ENCODE data around the gene ATP1A2.

ATP1A2 gene

DNA sequence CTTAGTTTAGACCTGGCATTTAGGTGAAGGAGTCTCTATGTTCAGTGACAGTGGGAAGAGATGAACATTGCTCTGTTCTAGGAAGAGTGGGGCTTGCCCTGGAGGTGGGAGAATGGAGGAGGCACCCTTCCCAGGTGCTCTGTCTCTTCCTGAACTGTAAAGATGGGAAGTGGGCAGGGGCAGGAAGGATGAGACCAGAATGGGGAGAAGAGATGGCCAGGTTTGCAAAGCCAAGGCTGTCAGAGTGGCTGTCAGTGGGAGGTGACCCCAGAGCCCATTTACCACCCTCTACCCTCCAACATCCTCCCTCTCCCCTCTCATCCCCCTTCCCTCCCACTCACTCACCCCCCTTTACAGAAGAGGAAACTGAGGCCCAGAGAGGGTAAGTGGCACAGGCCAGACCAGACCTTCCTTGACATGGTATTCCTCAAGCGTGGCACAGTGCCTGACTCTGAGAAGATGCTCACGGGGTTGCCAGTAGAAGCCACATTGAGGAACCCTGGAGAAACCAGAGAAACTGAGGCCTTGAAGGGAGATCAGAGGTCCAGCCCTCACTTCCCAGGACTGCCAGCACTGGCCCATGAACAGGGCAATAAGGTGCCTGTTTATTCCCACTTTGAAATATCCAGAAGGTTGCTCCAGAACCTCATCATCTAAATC, 15.7 kb upstream of the ATP1A2 start:
- Histone ChIP-seq H4K20me1 (ENCODE audit: insufficient read depth, low read length) (no peaks in the 10 kb centered on the region), H3K79me2 (ENCODE audit: insufficient read depth, low read length) (no peaks in the 10 kb centered on the region), H3K27me3 (ENCODE audit: insufficient read depth, low read length) (no peaks in the 10 kb centered on the region), H3K9me2 (ENCODE audit: low read depth, low read length) (no peaks in the 10 kb centered on the region), H3K36me3 (ENCODE audit: insufficient read depth, low read length) (no peaks in the 10 kb centered on the region), H3K9me3 (ENCODE audit: low read length) (no peaks in the 10 kb centered on the region), H3F3A (ENCODE audit: insufficient read depth, low read length) (no peaks in the 10 kb centered on the region), H3K9ac (ENCODE audit: low read length) (no peak overlapping the region; the same call in 1 of the 2 replicates), H3K4me2 (ENCODE audit: low read length) (no peak overlapping the region), H2AFZ (ENCODE audit: low read length) (no peak overlapping the region), H3K4me1 (ENCODE audit: insufficient read depth, low read length, severe bottlenecking) (peaks cover 32% of the 10 kb centered on the region), H3K27ac (ENCODE audit: low read depth, low read length, poor library complexity, severe bottlenecking) (no peak overlapping the region), H3K4me3 (ENCODE audit: low read depth, low read length, poor library complexity, severe bottlenecking) (no peak overlapping the region)
- TF ChIP-seq EZH2 (IDR thresholded peaks at IDR 0.05; ENCODE audit: borderline replicate concordance, low read length) (no peak), CTCF (IDR thresholded peaks at IDR 0.05; ENCODE audit: low read length) (no peak)

DNA sequence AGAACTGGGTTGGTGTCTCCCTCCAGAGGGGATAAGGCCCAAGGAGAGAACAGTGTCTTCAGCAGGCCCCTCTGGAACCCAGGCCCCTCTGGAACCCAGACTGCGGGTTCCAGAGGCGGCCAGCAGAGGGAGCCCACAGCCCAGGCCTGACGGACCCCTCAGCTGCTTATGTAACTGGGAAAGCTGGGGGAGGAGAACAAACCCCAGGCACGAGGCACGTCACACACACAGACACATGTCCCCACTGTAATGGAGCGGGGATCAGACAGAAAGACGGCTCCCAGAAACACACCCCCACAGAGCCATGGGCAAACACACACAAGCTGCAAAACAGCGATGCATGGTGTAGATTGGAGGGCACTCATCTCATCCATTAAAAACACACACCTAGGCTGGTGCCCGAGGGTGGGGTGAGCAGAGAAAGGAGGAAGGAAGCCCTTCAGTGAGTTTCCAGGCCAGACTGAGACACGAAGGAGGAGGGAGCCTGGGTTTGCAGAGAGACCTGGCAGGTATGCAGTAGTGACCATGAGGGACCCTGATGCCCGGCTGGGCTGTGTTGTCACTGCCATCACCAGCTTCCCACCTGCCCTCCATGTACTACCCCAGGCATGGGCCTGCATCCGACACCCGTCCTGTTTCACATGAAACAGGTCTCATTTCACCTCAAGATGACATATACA, 14.4 kb upstream of the ATP1A2 start:
- Histone ChIP-seq H3K9me2 (ENCODE audit: low read depth, low read length) (no peaks in the 10 kb centered on the region), H3K4me3 (ENCODE audit: low read depth, low read length, poor library complexity, severe bottlenecking) (peak overlapping the region; percentile 9), H3K27ac (ENCODE audit: low read depth, low read length, poor library complexity, severe bottlenecking) (no peak overlapping the region), H2AFZ (ENCODE audit: low read length) (peak overlapping the region; percentile 47), H4K20me1 (ENCODE audit: insufficient read depth, low read length) (no peaks in the 10 kb centered on the region), H3K36me3 (ENCODE audit: insufficient read depth, low read length) (no peaks in the 10 kb centered on the region), H3K4me2 (ENCODE audit: low read length) (peak overlapping the region; percentile 42), H3K9ac (ENCODE audit: low read length) (peak overlapping the region; percentile 8; the same call in 1 of the 2 replicates), H3K4me1 (ENCODE audit: insufficient read depth, low read length, severe bottlenecking) (peaks cover 32% of the 10 kb centered on the region), H3F3A (ENCODE audit: insufficient read depth, low read length) (no peaks in the 10 kb centered on the region), H3K27me3 (ENCODE audit: insufficient read depth, low read length) (no peaks in the 10 kb centered on the region), H3K79me2 (ENCODE audit: insufficient read depth, low read length) (no peaks in the 10 kb centered on the region), H3K9me3 (ENCODE audit: low read length) (no peaks in the 10 kb centered on the region)
- TF ChIP-seq EZH2 (IDR thresholded peaks at IDR 0.05; ENCODE audit: borderline replicate concordance, low read length) (no peak), CTCF (IDR thresholded peaks at IDR 0.05; ENCODE audit: low read length) (peak; percentile 94)

DNA sequence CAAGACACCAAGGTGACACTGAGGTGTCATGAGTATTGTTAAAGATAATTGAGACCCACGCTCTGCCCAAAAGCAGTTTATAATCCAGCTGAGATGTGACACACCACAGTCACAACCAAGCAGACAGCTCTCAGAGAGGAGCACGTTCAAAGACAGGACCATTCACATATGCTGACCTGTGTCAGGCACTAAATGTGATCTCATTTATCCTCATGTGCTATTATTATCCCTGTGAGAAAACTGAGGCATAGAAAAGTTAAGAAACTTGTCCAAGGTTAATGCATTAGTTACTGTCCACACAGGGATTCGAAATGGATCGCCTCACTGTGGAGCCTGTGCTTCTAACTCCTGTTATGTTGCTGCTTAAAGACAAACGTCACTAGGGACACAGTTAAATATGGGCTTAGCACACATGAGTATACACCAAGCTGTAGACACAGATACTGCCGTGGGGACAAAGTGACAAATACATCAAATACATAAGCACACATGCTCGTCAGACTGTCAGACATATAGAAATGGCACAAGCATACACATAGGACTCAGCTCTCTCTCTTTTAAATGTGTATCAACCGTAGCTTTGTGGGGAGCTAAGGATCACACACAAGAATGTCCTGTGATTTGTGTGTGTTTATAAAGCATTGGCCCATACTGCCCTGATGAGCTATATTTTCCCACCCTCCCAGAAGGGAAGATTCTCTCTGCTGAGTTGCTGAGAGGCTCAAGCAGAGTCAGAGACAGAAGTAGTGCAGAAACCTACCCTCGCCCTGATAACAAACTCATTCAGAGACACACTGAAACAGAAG, 13.6 kb upstream of the ATP1A2 start:
- H3K9me2 ChIP-seq (ENCODE audit: low read depth, low read length) = no peaks in the 10 kb centered on the region
- no peaks in the 10 kb centered on the region for H3K36me3 ChIP-seq (ENCODE audit: insufficient read depth, low read length)
- H3K4me1 ChIP-seq (ENCODE audit: insufficient read depth, low read length, severe bottlenecking) = peaks cover 27% of the 10 kb centered on the region
- TF ChIP-seq EZH2 (IDR thresholded peaks at IDR 0.05; ENCODE audit: borderline replicate concordance, low read length) = no peak
- no peak for TF ChIP-seq CTCF (IDR thresholded peaks at IDR 0.05; ENCODE audit: low read length)
- H3K79me2 ChIP-seq (ENCODE audit: insufficient read depth, low read length) = no peaks in the 10 kb centered on the region
- H3K4me3 ChIP-seq (ENCODE audit: low read depth, low read length, poor library complexity, severe bottlenecking) = no peak overlapping the region
- H3K27ac ChIP-seq (ENCODE audit: low read depth, low read length, poor library complexity, severe bottlenecking) = no peak overlapping the region
- H3K9me3 ChIP-seq (ENCODE audit: low read length) = no peaks in the 10 kb centered on the region
- peak overlapping the region; percentile 47; the same call in 1 of the 2 replicates for H2AFZ ChIP-seq (ENCODE audit: low read length)
- H3K4me2 ChIP-seq (ENCODE audit: low read length) = no peak overlapping the region
- no peak overlapping the region; the same call in 1 of the 2 replicates for H3K9ac ChIP-seq (ENCODE audit: low read length)
- no peaks in the 10 kb centered on the region for H3K27me3 ChIP-seq (ENCODE audit: insufficient read depth, low read length)
- H4K20me1 ChIP-seq (ENCODE audit: insufficient read depth, low read length) = no peaks in the 10 kb centered on the region
- H3F3A ChIP-seq (ENCODE audit: insufficient read depth, low read length) = no peaks in the 10 kb centered on the region
